Endothelial cell of hepatic sinusoid (primary cell): ENCODE data around the gene HSF2BP.
"Not testable (repeated sequence)": the region's sequence is repeated elsewhere in the genome, so short reads cannot be mapped to it uniquely, and the experiment has no call there.

Source experiments
- in situ Hi-C: cut with HindIII; loops from 2 replicates; pipeline ENCODE4 v1.10.0; 2017; ENCODE audit warnings: low sequenced_read_pairs

HSF2BP gene

GRCh38 chr21:43623588-43623987, 35.7 kb downstream of the HSF2BP start:
- in situ Hi-C loops, result no loop called here

DNA sequence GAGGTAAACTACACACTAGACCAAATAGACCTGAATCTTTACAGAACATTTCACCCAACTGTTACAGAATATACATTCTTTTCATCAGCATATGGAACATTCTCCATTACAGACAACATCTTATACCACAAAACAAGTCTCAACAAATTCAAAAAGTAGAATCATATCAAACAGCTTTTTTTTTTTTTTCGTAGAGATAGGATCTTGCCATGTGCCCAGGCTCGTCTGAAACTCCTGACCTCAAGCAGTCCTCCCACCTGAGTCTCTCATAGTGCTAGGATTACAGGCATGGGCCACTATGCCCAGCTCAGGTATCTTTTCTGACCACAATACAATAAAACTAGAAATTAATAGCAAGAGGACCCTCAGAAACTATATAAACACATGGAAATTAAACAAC, 36.5 kb downstream of the HSF2BP start:
- in situ Hi-C loops, result no loop called here

DNA sequence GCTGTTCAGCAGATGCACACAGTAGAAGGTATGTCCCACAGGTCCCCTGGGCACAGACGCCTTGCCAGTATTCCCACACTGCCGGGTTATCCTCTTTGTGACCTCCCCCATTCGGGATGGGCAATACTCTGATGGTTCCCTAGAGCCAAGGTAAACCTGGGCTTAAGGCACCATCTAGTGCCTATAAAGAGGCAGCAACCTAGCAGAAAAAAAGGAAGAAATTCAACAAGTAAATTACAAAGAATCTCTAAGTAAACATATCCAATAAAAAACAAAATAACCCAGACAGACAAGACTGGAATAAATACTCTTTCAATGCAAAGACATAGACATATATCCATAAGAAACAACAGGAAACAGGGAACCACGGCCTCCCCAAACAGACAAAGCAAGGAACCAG, 39.4 kb downstream of the HSF2BP start:
- in situ Hi-C loops, result no loop called here

- in situ Hi-C loops, result no loop called here
Observed at GRCh38 chr21:43619344-43619743, 39.9 kb downstream of the HSF2BP start.

DNA sequence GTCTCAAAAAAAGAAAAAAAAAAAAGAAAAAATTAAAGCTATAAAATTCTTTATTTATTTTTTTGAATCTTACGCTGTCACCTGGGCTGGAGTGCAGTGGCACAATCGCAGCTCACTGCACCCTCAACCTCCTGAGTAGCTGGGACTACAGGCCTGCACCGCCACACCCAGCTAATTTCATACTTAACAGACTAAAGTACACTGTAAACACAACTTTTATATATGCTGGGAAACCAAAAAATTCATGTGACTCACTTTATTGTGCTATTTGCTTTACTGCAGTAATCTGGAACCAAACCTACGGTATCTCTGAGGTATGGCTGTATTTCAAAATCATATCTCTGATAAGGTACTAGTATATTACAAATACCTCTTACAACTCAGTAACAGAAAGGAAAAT, 40.3 kb downstream of the HSF2BP start:
- in situ Hi-C loops, result no loop called here

DNA sequence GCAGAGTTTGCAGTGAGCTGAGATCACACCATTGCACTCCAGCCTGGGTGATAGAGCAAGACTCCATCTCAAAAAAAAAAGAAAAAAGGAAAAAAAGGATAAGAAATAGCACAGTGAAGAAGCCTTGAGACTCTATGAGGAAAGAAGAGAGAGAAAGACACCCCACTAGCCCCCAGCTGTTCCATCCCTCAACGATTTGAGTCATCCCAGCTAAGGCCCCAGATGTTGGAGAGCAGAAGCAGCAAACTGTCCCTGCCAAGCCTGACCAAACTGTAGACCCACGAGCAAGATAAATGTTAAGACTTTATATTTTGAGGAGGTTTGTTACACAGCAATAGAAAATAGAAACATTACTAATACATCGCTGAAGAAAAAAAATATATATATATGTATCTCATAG, 42.4 kb downstream of the HSF2BP start:
- in situ Hi-C loops, result not testable (repeated sequence)

DNA sequence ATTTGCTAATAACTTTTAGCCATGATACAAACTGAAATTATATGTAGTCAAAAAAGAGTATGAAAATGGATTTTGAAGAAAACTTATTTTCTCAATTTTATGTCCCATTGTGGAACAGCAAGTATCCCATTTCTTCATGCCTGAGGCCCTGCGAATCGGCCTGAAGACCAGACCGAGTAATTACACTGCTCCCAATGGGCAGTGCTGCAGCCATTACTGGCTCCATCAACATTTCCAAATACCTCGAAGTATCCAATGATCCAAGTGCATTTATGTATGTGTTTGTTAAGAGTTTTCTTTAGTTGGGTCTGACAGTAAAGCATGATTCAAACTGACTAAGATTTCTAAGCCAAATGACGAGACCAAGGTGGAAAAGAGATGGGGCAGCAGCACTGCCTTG, 44.4 kb downstream of the HSF2BP start:
- in situ Hi-C loops, result no loop called here

GRCh38 chr21:43613755-43614638, 45.3 kb downstream of the HSF2BP start:
- in situ Hi-C loops, result no loop called here

DNA sequence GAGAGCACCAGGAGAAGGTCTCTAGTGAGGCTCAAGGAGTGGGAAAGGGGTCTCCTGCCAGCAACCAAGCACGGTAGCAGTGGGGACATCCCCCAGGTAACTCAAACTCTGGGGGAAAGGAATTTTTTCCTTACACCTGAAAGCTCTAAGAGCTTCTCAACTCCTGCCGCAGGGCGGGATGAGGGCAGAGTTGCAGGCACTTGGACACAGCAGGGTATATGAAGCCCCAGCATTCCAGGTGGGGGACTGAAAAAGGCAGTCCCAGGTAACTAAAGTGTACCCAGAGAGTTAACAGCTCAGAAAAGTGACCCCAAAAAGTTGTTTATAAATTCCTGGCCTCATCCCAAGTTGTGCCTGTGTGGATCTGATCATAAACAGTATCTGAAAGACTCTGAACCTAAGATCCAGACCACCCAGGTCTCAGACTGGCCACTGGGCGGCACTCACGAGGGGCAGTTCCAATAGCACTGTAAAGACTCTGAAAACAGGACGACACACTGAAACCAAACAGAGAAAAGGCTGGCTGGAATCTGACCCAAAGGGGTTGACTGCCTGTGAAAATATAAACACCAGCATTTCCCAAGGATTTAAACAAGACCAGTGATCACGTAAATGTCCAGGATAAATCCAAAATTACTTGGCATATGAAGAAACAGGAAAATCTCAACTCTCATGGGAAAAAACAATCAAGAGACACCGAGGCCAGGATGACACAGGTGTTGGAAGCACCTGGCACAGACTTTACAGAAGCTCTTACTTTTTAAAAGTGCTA, 47.5 kb downstream of the HSF2BP start:
- in situ Hi-C loops, result no loop called here

- in situ Hi-C loops, result no loop called here
Observed at GRCh38 chr21:43609501-43610340, 49.6 kb downstream of the HSF2BP start.

DNA sequence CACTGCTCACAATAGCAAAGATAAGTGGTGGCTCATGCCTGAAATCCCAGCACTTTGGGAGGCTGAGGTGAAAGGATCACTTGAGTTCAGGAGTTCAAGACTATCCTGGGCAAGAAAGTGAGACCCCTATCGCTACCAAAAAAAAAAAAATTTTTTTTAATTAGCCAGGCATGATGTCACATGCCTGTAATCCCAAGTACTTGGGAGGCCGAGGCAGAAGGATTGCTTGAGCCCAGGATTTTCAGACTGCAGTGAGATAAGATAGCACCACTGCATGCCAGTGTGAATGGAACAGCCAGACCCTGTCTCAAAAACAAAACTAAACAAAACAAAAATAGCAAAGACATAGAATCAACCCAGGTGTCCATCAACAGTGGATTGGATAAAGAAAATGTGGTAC, 50.6 kb downstream of the HSF2BP start:
- in situ Hi-C loops, result no loop called here

- in situ Hi-C loops, result no loop called here
Observed at GRCh38 chr21:43608225-43608624, 51.1 kb downstream of the HSF2BP start.

DNA sequence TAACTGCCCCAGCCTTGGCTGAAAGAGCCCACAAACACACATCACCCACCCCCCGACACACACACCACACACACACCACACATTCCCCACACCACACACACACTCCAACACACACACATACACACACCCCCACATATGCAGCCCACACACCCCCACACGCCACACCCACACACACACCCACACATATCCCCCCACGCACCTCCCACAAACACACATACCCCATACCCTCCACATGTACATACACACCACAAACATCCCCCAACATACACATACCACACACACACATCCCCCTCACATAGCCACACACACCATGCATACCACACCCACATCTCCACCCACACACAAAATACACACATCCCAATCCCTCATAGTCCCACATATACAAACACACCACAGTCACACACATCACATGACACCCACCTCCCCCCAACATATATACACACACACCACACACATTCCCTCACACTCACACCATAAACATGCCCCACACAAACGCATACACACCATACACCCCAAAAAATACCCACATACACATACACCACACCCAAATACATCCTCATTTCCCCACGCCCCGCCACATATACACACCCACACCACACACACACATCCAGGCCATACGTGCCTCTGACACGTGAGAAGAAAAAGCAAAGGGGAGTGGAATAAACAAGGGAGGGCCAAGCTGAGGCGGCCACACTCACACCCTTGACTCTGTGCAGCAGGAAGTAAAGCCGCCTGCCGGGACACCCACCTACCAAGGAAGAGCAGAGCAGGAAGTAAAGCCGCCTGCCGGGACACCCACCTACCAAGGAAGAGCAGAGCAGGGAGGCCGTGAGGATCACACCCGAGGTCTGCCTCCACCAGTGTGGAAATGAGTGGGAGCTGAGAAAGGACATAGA, 53.7 kb downstream of the HSF2BP start:
- in situ Hi-C loops, result no loop called here

- in situ Hi-C loops, result no loop called here
Observed at GRCh38 chr21:43604505-43605204, 54.6 kb downstream of the HSF2BP start.

DNA sequence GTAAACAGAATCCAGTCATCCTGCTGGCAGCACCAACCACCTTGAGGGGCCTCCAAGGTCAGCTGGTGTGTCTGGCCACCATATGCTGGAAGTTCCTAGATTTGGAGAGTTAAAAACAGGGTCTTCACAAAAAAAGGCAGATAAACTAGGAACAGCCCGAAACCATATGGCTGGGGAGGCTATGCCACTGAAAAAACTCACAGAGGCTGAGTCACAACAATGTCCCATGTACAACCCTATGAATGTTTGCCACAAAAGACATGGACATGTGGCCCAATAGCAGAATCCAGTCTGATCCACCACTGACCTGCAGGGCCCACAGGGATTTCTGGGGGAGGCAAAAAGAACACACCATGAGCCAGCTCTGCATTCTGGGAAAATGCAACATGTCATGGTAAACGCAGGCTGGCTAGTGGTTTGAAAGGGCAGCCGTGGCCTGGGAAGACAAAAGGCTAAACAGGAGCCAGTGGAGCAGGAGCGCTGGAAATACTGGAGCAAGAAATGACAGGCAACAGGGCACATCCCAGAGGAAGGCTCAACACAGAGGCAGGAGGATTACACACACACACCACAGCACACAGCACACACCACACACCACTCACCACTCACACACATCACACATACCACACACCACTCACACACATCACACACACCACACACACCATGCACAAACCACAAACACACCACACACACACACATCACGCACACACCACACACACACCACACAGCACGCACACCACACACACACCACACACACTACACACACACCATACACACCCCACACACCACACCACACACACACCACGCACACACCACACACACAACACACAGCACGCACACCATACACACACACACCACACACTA, 55.4 kb downstream of the HSF2BP start:
- in situ Hi-C loops, result no loop called here

DNA sequence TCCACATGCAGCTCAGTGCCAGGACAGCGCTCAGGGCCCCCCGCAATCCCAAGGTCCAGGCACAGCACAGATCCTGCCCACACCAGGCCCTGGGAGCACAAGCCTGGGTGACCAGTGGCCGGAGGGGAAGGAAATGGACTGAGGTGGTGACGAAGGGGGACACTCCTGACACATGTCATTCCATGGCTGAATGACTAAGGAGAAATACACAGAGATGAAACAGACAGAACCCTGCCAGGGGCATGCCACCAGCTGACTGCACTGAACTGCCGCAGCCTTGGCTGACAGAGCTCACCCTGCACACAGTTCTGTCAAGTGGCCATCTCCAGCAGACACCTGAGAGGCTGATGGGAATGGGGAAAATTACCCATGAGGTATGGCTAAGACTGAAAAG, 56.1 kb downstream of the HSF2BP start:
- in situ Hi-C loops, result no loop called here

GRCh38 chr21:43602266-43603232, 56.7 kb downstream of the HSF2BP start:
- in situ Hi-C loops, result no loop called here
